IPS-15b (cell line): ENCODE measurements around the gene HSD3B2.

ENCODE experiments used
- H3K27me3 ChIP-seq: one replicate; pipeline ENCODE4 v1.6.1; 2013; ENCODE audit warnings: low read length; ENCODE audit not compliant: control insufficient read depth, insufficient read depth
- H3K36me3 ChIP-seq: one replicate; pipeline ENCODE4 v1.6.1; 2013; ENCODE audit warnings: low read length; ENCODE audit not compliant: control insufficient read depth, insufficient read depth
- H3K4me1 ChIP-seq: one replicate; pipeline ENCODE4 v1.6.1; 2013; ENCODE audit warnings: mild to moderate bottlenecking, low read length; ENCODE audit not compliant: control insufficient read depth, insufficient read depth
- H3K4me3 ChIP-seq: one replicate; pipeline ENCODE4 v1.5.1; 2013; ENCODE audit warnings: low read depth, low read length
- H3K9ac ChIP-seq: one replicate; pipeline ENCODE4 v1.6.1; 2013; ENCODE audit warnings: low read depth, mild to moderate bottlenecking, low read length
- H3K9me3 ChIP-seq: one replicate; pipeline ENCODE4 v1.6.1; 2013; ENCODE audit warnings: mild to moderate bottlenecking, low read length; ENCODE audit not compliant: control insufficient read depth, insufficient read depth

Gene HSD3B2

GRCh38 chr1:119404736-119405135 lies 10.2 kb upstream of the HSD3B2 start:
- no peaks in the 10 kb centered on the region for H3K36me3 ChIP-seq
- H3K9me3 ChIP-seq: no peaks in the 10 kb centered on the region
- no peaks in the 10 kb centered on the region for H3K27me3 ChIP-seq
- H3K9ac ChIP-seq: no peak overlapping the region
- no peaks in the 10 kb centered on the region for H3K4me1 ChIP-seq
- no peak overlapping the region for H3K4me3 ChIP-seq

DNA sequence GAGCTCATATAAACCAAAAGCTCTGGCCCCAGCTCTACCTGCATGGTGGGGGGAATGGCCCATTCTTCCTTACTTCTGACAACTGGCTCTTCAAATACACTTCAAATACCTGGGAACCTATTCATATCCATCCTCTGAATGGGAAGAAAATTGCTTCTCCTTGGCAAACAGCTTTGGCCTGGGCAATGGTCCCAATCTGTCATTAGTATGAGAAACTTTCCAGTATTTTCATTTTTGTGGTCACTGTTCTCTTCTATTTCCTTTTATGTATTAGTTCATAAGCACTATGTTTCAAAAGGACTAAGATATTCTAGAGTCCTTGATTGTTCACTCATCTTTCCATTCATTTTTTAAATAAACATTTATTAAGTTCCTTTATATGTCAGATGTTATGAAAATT lies 5.2 kb upstream of the HSD3B2 start:
- no peaks in the 10 kb centered on the region for H3K36me3 ChIP-seq
- H3K27me3 ChIP-seq: no peaks in the 10 kb centered on the region
- no peak overlapping the region for H3K9ac ChIP-seq
- H3K4me3 ChIP-seq: no peak overlapping the region
- no peaks in the 10 kb centered on the region for H3K4me1 ChIP-seq
- no peaks in the 10 kb centered on the region for H3K9me3 ChIP-seq

GRCh38 chr1:119410961-119411360 lies 4.0 kb upstream of the HSD3B2 start:
- H3K4me1 ChIP-seq: no peaks in the 10 kb centered on the region
- H3K27me3 ChIP-seq: no peaks in the 10 kb centered on the region
- H3K9ac ChIP-seq: no peak overlapping the region
- H3K4me3 ChIP-seq: no peak overlapping the region
- no peaks in the 10 kb centered on the region for H3K36me3 ChIP-seq
- no peaks in the 10 kb centered on the region for H3K9me3 ChIP-seq

DNA sequence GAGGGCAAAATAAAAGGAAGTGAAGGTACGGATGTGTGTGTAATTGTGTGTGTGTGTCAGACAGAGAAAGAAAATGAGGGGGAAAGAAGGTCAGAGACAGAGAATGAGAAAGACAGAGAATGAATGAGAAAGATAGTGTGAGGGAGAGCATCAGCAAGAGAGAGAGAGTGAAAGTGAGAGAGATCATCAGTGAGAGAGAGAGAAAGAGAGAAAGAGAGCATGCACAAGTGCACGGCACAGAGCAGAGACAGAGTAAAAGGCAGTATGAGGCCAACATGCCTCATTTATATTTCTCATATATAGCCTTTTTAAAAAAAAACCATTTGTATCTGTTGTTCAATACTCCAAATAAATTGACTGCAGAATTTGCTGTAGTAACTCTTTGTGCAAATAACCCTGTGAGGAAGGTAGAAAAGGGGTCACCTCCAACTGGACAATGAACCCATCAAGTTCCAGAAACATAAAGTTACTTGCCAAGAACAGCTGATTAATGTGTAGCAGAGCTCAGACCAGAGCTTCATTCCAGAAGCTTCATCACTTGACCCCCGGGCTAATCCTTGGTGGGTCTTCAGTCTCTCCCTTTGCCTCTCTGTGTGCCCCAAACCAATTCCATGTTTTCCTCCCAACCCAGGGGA lies 1.2 kb downstream of the HSD3B2 start:
- H3K9ac ChIP-seq: no peak overlapping the region
- H3K27me3 ChIP-seq: no peaks in the 10 kb centered on the region
- H3K4me3 ChIP-seq: no peak overlapping the region
- no peaks in the 10 kb centered on the region for H3K9me3 ChIP-seq
- no peaks in the 10 kb centered on the region for H3K4me1 ChIP-seq
- no peaks in the 10 kb centered on the region for H3K36me3 ChIP-seq

DNA sequence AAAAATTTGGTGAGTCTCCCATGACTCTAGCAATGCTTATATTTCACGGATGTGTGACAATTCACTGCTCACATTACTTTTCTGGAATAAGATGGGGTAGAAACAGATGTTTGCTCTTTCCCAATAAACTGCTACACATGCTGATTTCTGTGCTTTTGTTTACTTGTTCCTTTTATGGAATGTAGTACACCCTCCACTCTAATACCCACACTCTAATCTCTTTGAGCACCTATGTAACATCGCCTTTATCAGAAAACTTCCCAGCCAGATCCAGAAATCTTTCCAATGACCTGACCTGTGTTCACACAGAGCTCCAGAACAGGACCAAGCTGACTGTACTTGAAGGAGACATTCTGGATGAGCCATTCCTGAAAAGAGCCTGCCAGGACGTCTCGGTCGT lies 4.2 kb downstream of the HSD3B2 start:
- Histone ChIP-seq H3K4me1 (no peaks in the 10 kb centered on the region), H3K9me3 (no peaks in the 10 kb centered on the region), H3K36me3 (no peaks in the 10 kb centered on the region), H3K27me3 (no peaks in the 10 kb centered on the region), H3K4me3 (no peak overlapping the region), H3K9ac (no peak overlapping the region)

- Histone ChIP-seq H3K36me3 (no peaks in the 10 kb centered on the region), H3K27me3 (no peaks in the 10 kb centered on the region), H3K9ac (no peak overlapping the region), H3K4me3 (no peak overlapping the region), H3K4me1 (no peaks in the 10 kb centered on the region), H3K9me3 (no peaks in the 10 kb centered on the region)
Observed at GRCh38 chr1:119420638-119421037, 5.7 kb downstream of the HSD3B2 start.

GRCh38 chr1:119422631-119423030 lies 7.7 kb downstream of the HSD3B2 start:
- no peak overlapping the region for H3K9ac ChIP-seq
- no peaks in the 10 kb centered on the region for H3K27me3 ChIP-seq
- H3K4me1 ChIP-seq: no peaks in the 10 kb centered on the region
- no peak overlapping the region for H3K4me3 ChIP-seq
- H3K9me3 ChIP-seq: no peaks in the 10 kb centered on the region
- H3K36me3 ChIP-seq: no peaks in the 10 kb centered on the region

DNA sequence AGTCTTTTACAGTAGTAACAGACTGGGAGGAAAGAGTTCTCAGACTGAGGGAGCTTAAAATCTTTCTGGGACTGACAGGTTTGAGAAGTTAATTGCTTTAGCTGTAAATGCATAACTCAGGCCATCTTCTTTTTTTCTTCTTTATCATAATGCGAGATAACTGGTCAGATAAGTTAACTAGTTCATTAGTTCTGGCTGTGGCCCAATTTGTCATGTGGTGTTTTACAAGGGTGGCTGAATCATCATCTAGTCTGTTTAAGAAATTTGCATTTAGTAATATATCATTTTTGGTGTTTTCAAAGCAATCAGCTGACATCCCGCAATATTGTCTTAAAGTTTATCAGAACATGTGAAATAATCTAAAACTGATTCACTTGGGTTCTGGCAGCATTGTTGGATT lies 14.0 kb downstream of the HSD3B2 start:
- Histone ChIP-seq H3K9ac (no peak overlapping the region), H3K4me3 (no peak overlapping the region), H3K27me3 (no peaks in the 10 kb centered on the region), H3K4me1 (peaks cover 2% of the 10 kb centered on the region), H3K36me3 (no peaks in the 10 kb centered on the region), H3K9me3 (no peaks in the 10 kb centered on the region)

GRCh38 chr1:119429687-119430086 lies 14.7 kb downstream of the HSD3B2 start:
- H3K4me1 ChIP-seq: peaks cover 2% of the 10 kb centered on the region
- H3K27me3 ChIP-seq: no peaks in the 10 kb centered on the region
- H3K36me3 ChIP-seq: no peaks in the 10 kb centered on the region
- no peak overlapping the region for H3K9ac ChIP-seq
- H3K4me3 ChIP-seq: no peak overlapping the region
- H3K9me3 ChIP-seq: no peaks in the 10 kb centered on the region

DNA sequence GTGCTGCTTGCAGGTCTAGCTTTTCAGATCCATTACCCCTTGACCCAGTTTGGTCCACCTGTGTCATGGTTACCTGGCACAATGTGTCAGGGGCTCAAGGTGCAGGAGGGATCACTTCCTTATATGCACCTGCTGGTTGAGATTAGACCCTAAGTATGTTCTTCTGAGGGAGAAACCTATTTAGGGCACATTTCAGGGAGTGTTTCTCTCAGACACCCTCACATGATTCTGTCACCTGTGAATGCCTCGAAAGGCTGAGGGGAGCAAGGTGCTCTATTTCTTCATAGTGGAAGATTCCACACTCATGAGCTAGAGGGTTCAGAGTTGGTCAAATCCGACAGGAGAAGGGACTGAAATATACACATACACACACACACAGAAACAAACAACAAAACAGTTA lies 15.5 kb downstream of the HSD3B2 start:
- Histone ChIP-seq H3K9ac (no peak overlapping the region), H3K4me3 (no peak overlapping the region), H3K9me3 (no peaks in the 10 kb centered on the region), H3K4me1 (peaks cover 2% of the 10 kb centered on the region), H3K36me3 (no peaks in the 10 kb centered on the region), H3K27me3 (no peaks in the 10 kb centered on the region)

DNA sequence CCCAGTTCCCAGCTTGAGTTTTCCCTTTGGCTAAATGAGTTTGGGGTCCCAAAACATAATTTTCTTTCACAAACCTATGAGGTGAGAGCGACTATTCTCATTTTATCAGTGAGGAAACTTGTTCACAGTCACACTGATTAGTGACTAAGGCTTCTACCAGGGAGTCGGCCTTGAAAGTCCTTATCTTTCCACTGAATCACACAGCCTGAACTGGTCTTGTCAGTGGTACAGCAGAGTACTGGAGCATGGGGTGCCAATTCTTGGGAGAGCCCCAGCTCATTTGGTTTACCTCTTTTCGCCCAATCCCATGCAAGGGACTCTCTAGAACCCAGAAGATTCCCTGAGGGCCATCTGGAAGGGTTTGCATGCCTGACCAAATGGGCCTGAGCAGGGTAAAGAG lies 16.9 kb downstream of the HSD3B2 start:
- H3K9ac ChIP-seq: no peak overlapping the region
- no peaks in the 10 kb centered on the region for H3K27me3 ChIP-seq

DNA sequence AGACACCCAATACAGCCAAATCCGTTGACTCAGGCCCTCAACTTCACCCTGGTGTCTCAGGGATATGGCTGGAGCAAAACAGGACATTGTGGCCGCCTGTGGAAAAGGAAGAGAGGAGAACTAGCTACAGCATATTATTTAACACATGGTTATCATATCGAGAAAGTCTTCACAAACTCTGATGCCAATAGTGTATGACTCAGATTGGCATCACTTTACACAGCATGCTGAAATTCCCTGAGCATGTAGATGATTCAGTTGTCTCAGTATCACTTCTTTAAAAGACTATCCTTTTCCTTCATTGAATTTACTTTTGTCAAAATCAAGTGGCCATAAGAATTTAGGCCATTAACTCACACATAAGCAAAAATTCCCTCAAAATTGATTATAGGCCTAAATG lies 20.1 kb downstream of the HSD3B2 start:
- H3K36me3 ChIP-seq: no peaks in the 10 kb centered on the region
- no peak overlapping the region for H3K9ac ChIP-seq
- H3K9me3 ChIP-seq: no peaks in the 10 kb centered on the region
- no peaks in the 10 kb centered on the region for H3K27me3 ChIP-seq
- peaks cover 2% of the 10 kb centered on the region for H3K4me1 ChIP-seq
- H3K4me3 ChIP-seq: no peak overlapping the region

More for the DNA sequence above, 16.9 kb downstream of the HSD3B2 start:
- no peaks in the 10 kb centered on the region for H3K36me3 ChIP-seq
- H3K4me3 ChIP-seq: no peak overlapping the region
- H3K4me1 ChIP-seq: peaks cover 2% of the 10 kb centered on the region
- H3K9me3 ChIP-seq: no peaks in the 10 kb centered on the region
